GM18519 (cell line): ENCODE results near the gene DSG4.

Experiments
- ATAC-seq: cut with Tn5 transposase; IDR thresholded peaks from one replicate; pipeline ENCODE4 v1.9.1; 2021; ENCODE audit warnings: mild to moderate bottlenecking, moderate library complexity; ENCODE audit not compliant: unreplicated experiment, low FRiP score

The DSG4 gene

GRCh38 chr18:31409276-31409675, 32.7 kb downstream of the DSG4 start:
- ATAC-seq, result no peak

GRCh38 chr18:31410716-31411483, 34.3 kb downstream of the DSG4 start:
- ATAC-seq, result no peak

GRCh38 chr18:31413137-31413536, 36.6 kb downstream of the DSG4 start:
- no peak for ATAC-seq

GRCh38 chr18:31417850-31418249, 41.3 kb downstream of the DSG4 start:
- ATAC-seq, result no peak

- ATAC-seq, result no peak
Measured at GRCh38 chr18:31419457-31419932, 42.9 kb downstream of the DSG4 start.

GRCh38 chr18:31420032-31420431, 43.5 kb downstream of the DSG4 start:
- no peak for ATAC-seq

GRCh38 chr18:31420524-31420923, 43.9 kb downstream of the DSG4 start:
- no peak for ATAC-seq

- ATAC-seq, result peak; percentile 57
Measured at GRCh38 chr18:31424383-31424988, 47.9 kb downstream of the DSG4 start.

- ATAC-seq, result no peak
Measured at GRCh38 chr18:31426021-31426420, 49.4 kb downstream of the DSG4 start.

GRCh38 chr18:31426871-31427406, 50.4 kb downstream of the DSG4 start:
- ATAC-seq, result no peak

- ATAC-seq, result no peak
Measured at GRCh38 chr18:31428211-31428610, 51.6 kb downstream of the DSG4 start.

- no peak for ATAC-seq
Measured at GRCh38 chr18:31429623-31430022, 53.0 kb downstream of the DSG4 start.

GRCh38 chr18:31430072-31430471, 53.5 kb downstream of the DSG4 start:
- ATAC-seq, result no peak

GRCh38 chr18:31430554-31430953, 54.0 kb downstream of the DSG4 start:
- no peak for ATAC-seq

- ATAC-seq, result no peak
Measured at GRCh38 chr18:31432316-31432715, 55.7 kb downstream of the DSG4 start.

GRCh38 chr18:31436825-31437224, 60.2 kb downstream of the DSG4 start:
- ATAC-seq, result no peak

GRCh38 chr18:31438402-31438801, 61.8 kb downstream of the DSG4 start:
- ATAC-seq, result peak; percentile 88

- no peak for ATAC-seq
Measured at GRCh38 chr18:31439807-31440325, 63.3 kb downstream of the DSG4 start.

- ATAC-seq, result no peak
Measured at GRCh38 chr18:31440787-31441186, 64.2 kb downstream of the DSG4 start.

GRCh38 chr18:31441493-31441892, 64.9 kb downstream of the DSG4 start:
- no peak for ATAC-seq

- ATAC-seq, result no peak
Measured at GRCh38 chr18:31444142-31444541, 67.6 kb downstream of the DSG4 start.

GRCh38 chr18:31445908-31446307, 69.3 kb downstream of the DSG4 start:
- ATAC-seq, result no peak
